Type B pancreatic cell (in vitro differentiated cells): ENCODE results near the gene PRRT2. TPM values are rescaled to one million over a fixed set of nuclear protein-coding genes. Genes with fewer than 3 reads are reported as not detected.

Experiments used
- DNase-seq: peaks from one replicate; pipeline ENCODE4 v3.0.0; 2021; ENCODE audit warnings: mixed read lengths; ENCODE audit not compliant: unreplicated experiment; ENCODE audit errors: extremely low spot score
- H3K27ac Mint-ChIP-seq: 2 replicates; pipeline ENCODE4 v1.8.0; 2021; ENCODE audit warnings: mild to moderate bottlenecking, mixed read lengths
- H3K27me3 Mint-ChIP-seq: 2 replicates; pipeline ENCODE4 v1.8.0; 2021; ENCODE audit warnings: mixed read lengths
- H3K36me3 Mint-ChIP-seq: 2 replicates; pipeline ENCODE4 v1.8.0; 2021; ENCODE audit warnings: mixed read lengths
- H3K4me1 Mint-ChIP-seq: one replicate; pipeline ENCODE4 v1.8.0; 2021; ENCODE audit warnings: mixed read lengths; ENCODE audit not compliant: unreplicated experiment
- H3K4me3 Mint-ChIP-seq: 2 replicates; pipeline ENCODE4 v1.8.0; 2021; ENCODE audit warnings: mild to moderate bottlenecking, mixed read lengths
- H3K9me3 Mint-ChIP-seq: 2 replicates; pipeline ENCODE4 v1.8.0; 2021; ENCODE audit warnings: mixed read lengths
- total RNA-seq: library from RNA; stranded (reverse); gene quantifications from 2 replicates; pipeline ENCODE4 v1.2.1, GENCODE V29; 2021; ENCODE audit warnings: low replicate concordance
- TF ChIP-seq, protein P1 (sequence below): fragments of 200-600 bp; sonication (generic); conservative IDR thresholded peaks from 2 replicates; pipeline ENCODE4 v1.5.0; 2021; ENCODE audit warnings: antibody characterized with exemption, mild to moderate bottlenecking

Gene PRRT2
- total RNA-seq, 1 donor from 2014 or later: 15.1 TPM

DNA sequence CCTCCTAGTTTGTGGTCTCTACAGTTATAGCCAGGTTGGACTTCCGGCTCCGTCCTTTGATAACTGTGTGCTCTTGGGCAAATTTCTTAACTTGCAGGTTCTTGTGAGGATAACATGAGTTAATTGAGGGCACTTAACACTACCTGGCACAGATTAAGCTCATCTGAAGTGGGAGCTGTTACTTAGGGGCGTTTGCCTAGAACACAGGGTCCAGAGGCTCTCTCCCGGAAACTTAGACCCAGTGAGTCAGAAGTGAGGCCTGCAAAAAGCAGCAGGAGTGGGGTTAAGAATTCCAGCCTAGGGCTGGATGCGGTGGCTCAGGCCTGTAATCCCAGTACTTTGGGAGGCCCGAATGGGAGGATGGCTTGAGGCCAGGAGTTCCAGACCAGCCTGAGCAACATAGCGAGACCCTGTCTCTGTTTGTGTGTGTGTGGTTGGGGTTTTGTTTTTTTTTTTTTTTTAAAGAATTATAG, 9.7 kb downstream of the PRRT2 start:
- H3K27ac Mint-ChIP-seq: peak overlapping the region; percentile 47
- H3K4me1 Mint-ChIP-seq: peaks cover 35% of the 10 kb centered on the region
- H3K36me3 Mint-ChIP-seq: peaks cover 3% of the 10 kb centered on the region
- TF ChIP-seq, protein P1, sequence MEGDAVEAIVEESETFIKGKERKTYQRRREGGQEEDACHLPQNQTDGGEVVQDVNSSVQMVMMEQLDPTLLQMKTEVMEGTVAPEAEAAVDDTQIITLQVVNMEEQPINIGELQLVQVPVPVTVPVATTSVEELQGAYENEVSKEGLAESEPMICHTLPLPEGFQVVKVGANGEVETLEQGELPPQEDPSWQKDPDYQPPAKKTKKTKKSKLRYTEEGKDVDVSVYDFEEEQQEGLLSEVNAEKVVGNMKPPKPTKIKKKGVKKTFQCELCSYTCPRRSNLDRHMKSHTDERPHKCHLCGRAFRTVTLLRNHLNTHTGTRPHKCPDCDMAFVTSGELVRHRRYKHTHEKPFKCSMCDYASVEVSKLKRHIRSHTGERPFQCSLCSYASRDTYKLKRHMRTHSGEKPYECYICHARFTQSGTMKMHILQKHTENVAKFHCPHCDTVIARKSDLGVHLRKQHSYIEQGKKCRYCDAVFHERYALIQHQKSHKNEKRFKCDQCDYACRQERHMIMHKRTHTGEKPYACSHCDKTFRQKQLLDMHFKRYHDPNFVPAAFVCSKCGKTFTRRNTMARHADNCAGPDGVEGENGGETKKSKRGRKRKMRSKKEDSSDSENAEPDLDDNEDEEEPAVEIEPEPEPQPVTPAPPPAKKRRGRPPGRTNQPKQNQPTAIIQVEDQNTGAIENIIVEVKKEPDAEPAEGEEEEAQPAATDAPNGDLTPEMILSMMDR: no peak
- H3K27me3 Mint-ChIP-seq: no peaks in the 10 kb centered on the region
- H3K4me3 Mint-ChIP-seq: peak overlapping the region; percentile 88
- H3K9me3 Mint-ChIP-seq: no peaks in the 10 kb centered on the region
- no peak for DNase-seq

DNA sequence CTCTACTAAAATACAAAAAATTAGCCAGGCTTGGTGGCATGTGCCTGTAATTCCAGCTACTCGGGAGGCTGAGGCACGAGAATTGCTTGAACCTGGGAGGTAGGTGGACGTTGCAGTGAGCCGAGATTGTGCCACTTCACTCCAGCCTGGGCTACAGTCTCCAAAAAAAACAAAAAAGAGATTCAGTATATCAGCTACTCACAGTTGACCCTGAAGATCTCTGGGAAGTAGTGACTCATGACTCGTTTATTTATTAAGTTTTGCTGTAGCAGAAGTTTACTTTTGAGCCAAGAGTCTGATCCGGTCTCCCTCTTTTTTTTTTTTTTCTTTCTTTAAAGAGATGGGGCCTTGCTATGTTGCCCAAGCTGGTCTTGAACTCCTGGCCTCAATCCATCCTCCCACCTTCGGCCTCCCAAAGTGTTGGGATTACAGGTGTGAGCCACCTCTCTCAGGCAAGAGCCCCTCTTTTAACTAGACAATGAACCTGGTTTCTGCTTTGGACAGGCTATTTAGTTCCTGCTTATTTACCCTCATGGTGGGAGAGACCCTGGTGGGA, 12.7 kb downstream of the PRRT2 start:
- TF ChIP-seq, protein P1: no peak

DNA sequence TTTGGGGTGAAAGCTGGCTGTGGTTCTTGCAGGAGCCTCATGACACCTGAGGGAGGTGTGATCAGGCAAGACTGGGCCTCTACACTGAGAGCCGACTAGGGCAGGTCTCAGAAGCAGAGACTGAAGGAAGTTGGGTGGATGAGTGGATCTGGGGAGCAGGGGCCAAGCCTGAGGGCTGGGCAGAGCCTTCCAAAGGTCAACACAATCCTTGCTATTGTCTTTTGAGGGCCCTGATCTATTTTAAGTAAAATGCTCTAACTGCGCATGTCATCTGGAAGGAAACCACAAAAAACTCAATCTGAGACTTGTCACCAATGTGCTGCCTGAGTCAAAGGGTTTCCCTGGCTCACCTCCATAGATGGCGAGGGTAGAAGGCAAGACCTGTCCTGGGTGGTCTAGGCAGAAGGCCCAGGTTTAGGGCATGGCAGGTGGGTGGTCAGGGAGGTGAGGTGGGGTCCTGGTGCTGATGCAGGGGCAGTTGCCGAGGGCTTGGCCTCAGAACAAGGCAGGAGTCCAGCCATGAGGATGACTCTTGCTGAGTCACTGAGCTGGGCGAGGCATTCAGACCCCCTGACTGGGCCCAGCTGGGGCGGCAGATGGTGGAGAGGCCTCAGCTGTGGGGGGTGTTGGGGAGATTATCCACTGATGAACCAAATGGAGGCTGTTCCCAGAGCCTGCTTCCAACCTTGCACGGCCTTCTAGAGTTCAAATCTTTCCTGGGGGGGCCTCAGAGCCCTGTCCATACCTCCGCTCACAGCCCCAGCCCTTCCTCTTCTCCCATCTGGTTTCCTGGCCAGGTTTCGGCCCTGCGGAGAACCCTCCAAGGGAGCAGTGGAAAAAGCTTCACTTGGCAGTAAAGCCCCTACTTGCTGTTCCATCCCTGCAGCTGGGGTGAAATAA, 13.4 kb downstream of the PRRT2 start:
- Mint-ChIP-seq H3K36me3 (no peaks in the 10 kb centered on the region), H3K27ac (peak overlapping the region; percentile 66), H3K27me3 (no peaks in the 10 kb centered on the region), H3K4me1 (peaks cover 15% of the 10 kb centered on the region), H3K4me3 (no peak overlapping the region), H3K9me3 (no peaks in the 10 kb centered on the region)
- no peak for DNase-seq
- TF ChIP-seq, protein P1: no peak

More for the DNA sequence above, 12.7 kb downstream of the PRRT2 start:
- Mint-ChIP-seq H3K4me1 (peaks cover 20% of the 10 kb centered on the region), H3K27ac (peak overlapping the region; percentile 66), H3K36me3 (no peaks in the 10 kb centered on the region), H3K4me3 (no peak overlapping the region), H3K9me3 (no peaks in the 10 kb centered on the region), H3K27me3 (no peaks in the 10 kb centered on the region)
- DNase-seq: no peak

DNA sequence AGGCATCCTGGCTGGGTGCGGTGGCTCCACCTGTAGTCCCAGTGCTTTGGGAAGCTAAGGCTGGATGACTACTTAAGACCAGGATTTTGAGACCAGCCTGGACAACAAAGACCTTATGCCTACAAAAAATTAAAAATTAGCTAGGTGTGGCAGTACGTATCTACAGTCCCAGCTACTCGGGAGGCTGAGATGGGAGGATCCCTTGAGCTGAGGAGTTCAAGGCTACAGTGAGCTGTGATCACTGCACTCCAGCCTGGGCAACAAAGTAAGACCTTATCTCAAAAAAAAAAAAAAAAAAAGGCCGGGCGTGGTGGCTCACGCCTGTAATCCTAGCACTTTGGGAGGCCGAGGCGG, 14.3 kb downstream of the PRRT2 start:
- Mint-ChIP-seq H3K9me3 (no peaks in the 10 kb centered on the region), H3K4me3 (no peak overlapping the region), H3K27me3 (no peaks in the 10 kb centered on the region), H3K4me1 (peaks cover 10% of the 10 kb centered on the region), H3K36me3 (no peaks in the 10 kb centered on the region), H3K27ac (no peak overlapping the region)
- no peak for DNase-seq
- TF ChIP-seq, protein P1: no peak

DNA sequence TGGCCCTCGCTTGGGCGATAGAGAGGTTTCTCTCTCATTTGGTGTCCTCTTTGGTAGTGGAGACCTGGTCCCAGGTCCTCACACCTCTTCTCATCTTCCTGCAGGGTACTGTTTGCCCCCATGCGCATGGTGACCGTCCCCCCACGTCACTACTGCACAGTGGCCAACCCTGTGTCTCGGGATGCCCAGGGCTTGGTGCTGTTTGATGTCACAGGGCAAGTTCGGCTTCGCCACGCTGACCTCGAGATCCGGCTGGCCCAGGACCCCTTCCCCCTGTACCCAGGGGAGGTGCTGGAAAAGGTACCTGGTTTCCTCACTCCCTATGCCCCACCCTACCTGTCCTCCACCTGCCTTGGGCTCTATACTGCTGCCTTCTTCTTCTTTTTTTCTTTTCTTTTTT, 18.8 kb downstream of the PRRT2 start:
- no peak for DNase-seq
- no peaks in the 10 kb centered on the region for H3K4me1 Mint-ChIP-seq
- H3K27ac Mint-ChIP-seq: no peak overlapping the region
- H3K36me3 Mint-ChIP-seq: no peaks in the 10 kb centered on the region
- TF ChIP-seq, protein P1: no peak
- no peaks in the 10 kb centered on the region for H3K27me3 Mint-ChIP-seq
- no peaks in the 10 kb centered on the region for H3K9me3 Mint-ChIP-seq
- H3K4me3 Mint-ChIP-seq: no peak overlapping the region
